ENCODE measurements around the gene VAV3.

VAV3 gene

GRCh38 chr1:107557095-107557494, 407.9 kb downstream of the VAV3 start:
- H3K27ac ChIP-seq = no peak overlapping the region
- no peak for TF ChIP-seq CTCF (conservative IDR thresholded peaks at IDR 0.05)

GRCh38 chr1:107555578-107555977, 409.4 kb downstream of the VAV3 start:
- peak overlapping the region; percentile 67 for H3K27ac ChIP-seq
- no peak for TF ChIP-seq CTCF (conservative IDR thresholded peaks at IDR 0.05)

GRCh38 chr1:107552781-107553180, 412.2 kb downstream of the VAV3 start:
- no peak overlapping the region for H3K27ac ChIP-seq
- TF ChIP-seq CTCF (conservative IDR thresholded peaks at IDR 0.05) = no peak

GRCh38 chr1:107551456-107551855, 413.5 kb downstream of the VAV3 start:
- no peak overlapping the region for H3K27ac ChIP-seq
- TF ChIP-seq CTCF (conservative IDR thresholded peaks at IDR 0.05) = no peak

- no peak for TF ChIP-seq CTCF (conservative IDR thresholded peaks at IDR 0.05)
- H3K27ac ChIP-seq = no peak overlapping the region
These were observed 414.6 kb downstream of the VAV3 start for GRCh38 chr1:107550358-107550757.

- TF ChIP-seq CTCF (conservative IDR thresholded peaks at IDR 0.05) = no peak
- no peak overlapping the region for H3K27ac ChIP-seq
These were observed 415.7 kb downstream of the VAV3 start for GRCh38 chr1:107549152-107549810.

- no peak for TF ChIP-seq CTCF (conservative IDR thresholded peaks at IDR 0.05)
- H3K27ac ChIP-seq = no peak overlapping the region
These were observed 416.7 kb downstream of the VAV3 start for GRCh38 chr1:107548276-107548675.
